ENCODE results near the gene RUNX1.

RUNX1 gene

DNA sequence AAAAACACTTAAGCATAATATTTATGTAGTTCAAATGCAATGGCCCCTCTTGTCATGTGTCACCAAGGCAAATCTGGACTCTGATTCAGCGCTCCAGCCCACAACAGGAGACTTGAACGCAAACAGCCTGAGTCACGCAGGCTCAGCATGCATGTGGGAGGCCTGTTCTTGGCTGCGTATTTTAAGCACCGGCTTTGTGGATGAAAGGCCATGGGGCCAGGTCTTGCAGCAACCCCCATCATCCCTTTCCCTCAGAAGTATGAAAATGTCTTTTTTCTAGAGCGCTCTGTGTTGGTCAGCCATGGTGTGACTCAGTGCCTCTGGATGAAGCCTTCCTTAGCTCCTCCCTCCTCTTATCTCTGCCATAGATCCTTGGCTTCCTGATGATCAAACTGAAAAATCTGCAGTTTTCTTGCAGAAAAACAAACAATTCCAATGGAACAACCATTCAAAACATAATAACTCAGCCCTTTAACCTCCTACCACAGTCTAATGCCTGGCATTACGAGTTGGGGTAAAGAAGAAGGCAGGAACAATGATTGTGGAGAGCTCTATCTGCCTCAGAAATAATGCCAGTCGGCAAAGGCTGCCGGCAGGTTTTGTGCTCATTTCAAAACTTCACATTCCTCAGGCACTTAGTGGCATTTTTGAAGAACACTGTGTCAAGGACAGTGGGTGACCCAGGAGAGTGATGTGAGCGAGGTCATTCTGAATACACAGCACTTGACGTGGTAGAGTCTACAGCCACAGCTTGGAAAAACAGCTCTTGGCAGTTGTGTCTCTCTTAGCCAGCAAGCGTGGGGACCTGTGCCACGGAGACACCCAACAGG lies 212.8 kb downstream of the RUNX1 start:
- in situ Hi-C loops (cut with MboI; ENCODE audit: low sequenced_read_pairs), result no loop called here

DNA sequence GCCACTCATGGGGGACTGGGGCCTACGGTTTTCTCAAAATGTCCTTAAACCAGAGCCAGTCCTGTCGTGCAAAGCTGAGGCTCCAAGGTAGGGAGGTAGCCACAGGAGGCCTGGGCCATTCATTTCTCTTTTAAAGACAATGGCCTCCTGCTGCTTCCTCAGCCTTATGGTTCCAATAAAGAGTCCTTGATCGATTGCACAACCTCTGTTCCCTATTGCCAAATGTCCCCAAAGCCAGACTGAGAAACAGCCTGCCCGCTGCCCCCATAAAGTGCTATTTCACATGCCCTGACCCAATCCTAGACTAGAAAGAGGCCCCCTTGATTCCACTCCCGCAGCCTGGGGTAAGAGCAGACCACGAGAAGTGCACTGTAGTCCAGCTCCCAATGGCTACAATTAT lies 213.6 kb downstream of the RUNX1 start:
- in situ Hi-C loops (cut with MboI; ENCODE audit: low sequenced_read_pairs), result no loop called here

DNA sequence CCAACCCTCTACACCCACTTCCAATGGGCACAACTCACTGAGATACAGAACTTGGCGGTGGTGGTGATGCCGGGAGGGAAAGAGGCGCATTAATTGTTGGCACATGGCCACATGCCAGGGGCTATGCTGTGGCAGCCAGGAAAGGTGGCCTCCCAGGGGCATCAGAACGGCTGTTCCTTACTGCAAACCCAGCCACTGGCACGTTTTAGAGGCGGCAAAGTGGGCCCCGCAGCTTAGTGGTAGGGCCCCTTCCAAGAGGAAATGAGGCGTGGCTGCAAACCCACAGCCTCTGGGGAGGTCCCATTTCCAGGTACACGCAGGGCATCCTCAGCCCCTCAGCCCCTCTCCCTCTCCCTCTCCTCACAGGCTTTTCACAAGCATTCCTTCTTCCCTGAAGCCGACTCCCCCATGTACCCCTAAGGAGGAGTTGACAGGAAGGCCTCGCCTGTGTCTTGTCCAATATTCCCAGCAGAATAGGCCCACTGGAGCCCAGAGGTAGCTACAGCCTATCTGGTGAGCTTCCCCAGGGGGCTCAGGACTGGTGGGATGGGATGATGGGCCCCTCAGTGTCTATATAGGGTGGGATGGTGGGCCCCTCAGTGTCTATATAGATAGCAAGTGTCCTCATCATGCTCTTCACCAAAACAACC lies 214.1 kb downstream of the RUNX1 start:
- in situ Hi-C loops (cut with MboI; ENCODE audit: low sequenced_read_pairs), result no loop called here

DNA sequence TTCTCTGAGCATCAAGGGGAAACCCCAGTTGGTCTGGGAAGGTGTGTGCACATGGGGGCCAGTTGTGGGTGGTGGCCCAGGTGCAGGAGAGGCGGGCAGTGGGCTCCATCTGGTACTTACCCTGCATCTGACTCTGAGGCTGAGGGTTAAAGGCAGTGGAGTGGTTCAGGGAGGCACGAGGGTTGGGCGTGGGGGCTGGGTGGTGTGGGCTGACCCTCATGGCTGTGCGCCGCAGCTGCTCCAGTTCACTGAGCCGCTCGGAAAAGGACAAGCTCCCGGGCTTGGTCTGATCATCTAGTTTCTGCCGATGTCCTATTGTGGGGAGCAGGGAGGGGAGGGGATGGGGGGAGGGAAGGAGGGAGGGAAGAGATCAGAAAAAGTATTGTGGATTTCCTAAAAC lies 214.8 kb downstream of the RUNX1 start:
- in situ Hi-C loops (cut with MboI; ENCODE audit: low sequenced_read_pairs), result no loop called here

DNA sequence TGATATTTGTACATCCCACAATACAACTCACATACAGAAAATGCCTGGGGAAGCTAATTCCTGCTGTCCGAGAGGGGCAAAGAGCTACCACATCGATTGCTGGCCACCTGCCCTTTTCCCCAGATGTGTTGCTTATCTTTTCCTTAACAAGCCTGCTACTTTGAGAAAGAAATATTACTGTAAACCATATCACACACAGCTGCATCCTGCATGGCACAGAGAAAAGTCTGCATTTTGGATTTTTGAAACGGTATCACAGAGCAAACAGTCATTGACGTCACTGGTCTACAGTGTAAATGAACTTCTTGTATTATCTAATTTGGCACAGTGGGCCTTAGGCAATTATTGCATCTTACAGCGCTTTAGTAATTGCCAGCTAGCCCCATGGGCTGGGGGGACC lies 215.6 kb downstream of the RUNX1 start:
- in situ Hi-C loops (cut with MboI; ENCODE audit: low sequenced_read_pairs), result no loop called here

- in situ Hi-C loops (cut with MboI; ENCODE audit: low sequenced_read_pairs), result no loop called here
Measured at GRCh38 chr21:34830386-34831170, 218.5 kb downstream of the RUNX1 start.

- in situ Hi-C loops (cut with MboI; ENCODE audit: low sequenced_read_pairs), result no loop called here
Measured at GRCh38 chr21:34827445-34828235, 221.5 kb downstream of the RUNX1 start.

- in situ Hi-C loops (cut with MboI; ENCODE audit: low sequenced_read_pairs), result no loop called here
Measured at GRCh38 chr21:34826836-34827235, 222.3 kb downstream of the RUNX1 start.

DNA sequence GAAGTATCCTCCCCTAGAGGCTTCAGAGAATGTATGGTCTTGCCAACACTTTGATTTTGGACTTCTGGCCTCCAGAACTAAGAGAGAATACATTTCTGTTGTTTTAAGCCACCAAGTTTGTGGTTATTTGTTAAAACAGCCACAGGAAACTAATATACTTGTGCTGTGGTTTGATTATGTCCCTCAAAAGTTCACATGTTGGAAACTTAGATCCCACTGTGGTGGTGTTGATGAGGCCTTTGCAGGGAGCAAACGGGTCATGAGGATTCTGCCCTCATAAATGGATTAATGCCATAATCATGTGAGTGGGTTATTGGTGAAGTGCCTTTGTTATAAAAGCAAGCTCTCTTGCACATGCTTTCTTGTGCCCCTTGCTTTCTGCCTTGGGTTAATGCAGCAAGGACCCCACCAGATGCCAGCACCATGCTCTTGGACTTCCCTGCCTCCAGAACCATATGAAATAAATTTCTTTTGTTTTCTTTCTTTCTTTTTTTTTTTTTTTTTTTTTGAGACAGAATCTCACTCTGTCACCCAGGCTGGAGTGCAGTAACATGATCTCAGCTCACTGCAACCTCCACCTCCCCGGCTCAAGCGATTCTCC lies 223.1 kb downstream of the RUNX1 start:
- in situ Hi-C loops (cut with MboI; ENCODE audit: low sequenced_read_pairs), result no loop called here

DNA sequence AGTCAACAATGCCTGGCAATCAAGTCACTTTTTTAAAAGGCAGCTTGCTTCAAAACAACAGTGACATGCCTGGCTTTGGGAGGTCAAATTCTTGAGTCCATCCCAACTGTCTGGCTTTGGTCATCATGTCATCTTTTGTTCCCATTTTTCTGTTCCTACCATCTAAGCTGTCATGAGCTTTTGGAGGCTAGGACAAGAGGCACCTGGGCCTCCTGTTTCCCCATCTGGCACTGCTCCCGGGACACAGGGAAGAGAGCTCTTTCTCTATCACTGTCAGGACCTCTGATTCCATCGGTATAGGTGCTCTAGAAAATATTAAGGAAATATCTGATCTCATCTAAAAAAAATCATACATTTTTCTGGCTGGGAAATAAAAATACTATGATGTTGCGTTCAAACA lies 224.0 kb downstream of the RUNX1 start:
- in situ Hi-C loops (cut with MboI; ENCODE audit: low sequenced_read_pairs), result no loop called here

DNA sequence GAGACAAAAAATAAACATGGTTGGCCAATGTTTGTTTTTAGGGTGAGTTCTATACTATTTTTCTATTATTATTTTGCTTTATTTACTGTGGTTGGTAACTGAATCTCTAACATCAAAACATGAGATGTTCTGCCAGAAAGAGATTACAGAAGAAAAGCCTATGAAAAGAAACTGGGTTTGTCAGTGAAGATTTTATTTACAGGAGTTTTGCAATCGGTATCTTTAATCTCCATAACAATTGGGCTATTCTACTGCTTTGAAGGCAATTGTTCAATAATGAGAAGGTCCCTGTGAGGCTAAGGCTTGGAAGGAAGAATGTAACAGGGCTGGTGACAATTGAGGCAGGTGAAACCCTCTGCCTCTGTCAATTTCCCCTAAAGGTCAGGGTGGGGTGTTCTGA lies 224.8 kb downstream of the RUNX1 start:
- in situ Hi-C loops (cut with MboI; ENCODE audit: low sequenced_read_pairs), result no loop called here

DNA sequence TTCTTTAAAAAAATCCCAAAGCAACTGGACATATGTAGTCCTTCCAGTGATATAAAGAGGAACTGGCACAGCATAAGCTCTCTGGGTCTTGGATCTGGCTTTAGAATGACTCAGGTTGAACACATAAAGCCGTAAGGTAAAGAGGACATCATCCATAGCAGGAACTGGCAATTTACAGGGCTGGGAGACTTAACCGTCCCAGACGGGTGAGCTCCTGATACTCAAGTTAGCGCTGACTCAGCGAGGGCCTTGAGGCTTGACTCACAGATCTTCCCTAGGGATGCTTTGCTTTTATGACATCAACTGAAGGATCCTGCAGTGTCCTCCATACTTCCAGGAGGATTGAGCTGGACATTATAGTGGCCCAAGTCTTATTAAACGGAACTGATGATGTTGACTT lies 226.2 kb downstream of the RUNX1 start:
- in situ Hi-C loops (cut with MboI; ENCODE audit: low sequenced_read_pairs), result no loop called here

- in situ Hi-C loops (cut with MboI; ENCODE audit: low sequenced_read_pairs), result no loop called here
Measured at GRCh38 chr21:34822168-34822567, 226.9 kb downstream of the RUNX1 start.

- in situ Hi-C loops (cut with MboI; ENCODE audit: low sequenced_read_pairs), result no loop called here
Measured at GRCh38 chr21:34821717-34822116, 227.4 kb downstream of the RUNX1 start.

DNA sequence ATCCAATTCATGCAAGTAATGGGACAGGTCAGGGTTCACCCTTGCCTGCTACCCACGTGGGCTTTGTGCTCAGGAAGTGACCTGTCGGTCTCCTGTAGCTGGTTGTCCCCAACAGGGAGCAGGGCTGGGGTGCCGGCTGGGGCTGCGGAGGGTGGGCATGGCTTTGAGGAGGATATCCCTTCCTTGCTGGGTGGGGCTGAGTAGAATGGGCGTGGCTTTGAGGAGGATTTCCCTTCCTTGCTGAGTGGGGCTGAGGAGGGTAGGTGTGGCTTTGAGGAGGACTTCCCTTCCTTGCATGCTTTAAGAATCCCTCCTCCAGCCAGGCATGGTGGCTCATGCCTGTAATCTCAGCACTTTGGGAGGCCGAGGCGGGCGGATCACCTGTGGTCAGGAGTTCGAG lies 229.1 kb downstream of the RUNX1 start:
- in situ Hi-C loops (cut with MboI; ENCODE audit: low sequenced_read_pairs), result no loop called here

GRCh38 chr21:34819357-34819999 lies 229.6 kb downstream of the RUNX1 start:
- in situ Hi-C loops (cut with MboI; ENCODE audit: low sequenced_read_pairs), result no loop called here

DNA sequence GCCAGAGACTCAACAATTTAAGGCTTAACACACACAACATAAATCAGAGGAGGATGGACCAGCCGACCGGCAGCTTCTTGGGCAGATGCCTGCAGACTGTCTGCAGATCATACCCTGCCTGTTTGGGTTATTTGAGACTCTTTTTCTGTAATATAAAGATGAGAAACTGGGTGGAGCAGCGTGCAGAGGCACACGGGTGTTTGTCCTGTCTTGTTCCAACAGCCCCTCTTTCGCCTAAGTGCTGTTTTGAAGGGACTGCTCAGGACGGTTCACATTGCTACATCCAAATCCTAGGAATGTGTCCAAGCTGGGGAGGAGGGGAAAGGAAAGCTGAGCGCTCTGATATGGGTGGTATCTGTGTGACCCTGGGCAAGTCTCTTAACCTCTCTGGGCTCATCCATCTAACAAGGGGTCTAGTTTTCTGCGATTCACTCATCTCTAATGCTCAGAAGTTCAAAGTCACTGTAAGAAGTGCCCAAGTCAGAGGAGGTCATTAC lies 230.4 kb downstream of the RUNX1 start:
- in situ Hi-C loops (cut with MboI; ENCODE audit: low sequenced_read_pairs), result no loop called here

DNA sequence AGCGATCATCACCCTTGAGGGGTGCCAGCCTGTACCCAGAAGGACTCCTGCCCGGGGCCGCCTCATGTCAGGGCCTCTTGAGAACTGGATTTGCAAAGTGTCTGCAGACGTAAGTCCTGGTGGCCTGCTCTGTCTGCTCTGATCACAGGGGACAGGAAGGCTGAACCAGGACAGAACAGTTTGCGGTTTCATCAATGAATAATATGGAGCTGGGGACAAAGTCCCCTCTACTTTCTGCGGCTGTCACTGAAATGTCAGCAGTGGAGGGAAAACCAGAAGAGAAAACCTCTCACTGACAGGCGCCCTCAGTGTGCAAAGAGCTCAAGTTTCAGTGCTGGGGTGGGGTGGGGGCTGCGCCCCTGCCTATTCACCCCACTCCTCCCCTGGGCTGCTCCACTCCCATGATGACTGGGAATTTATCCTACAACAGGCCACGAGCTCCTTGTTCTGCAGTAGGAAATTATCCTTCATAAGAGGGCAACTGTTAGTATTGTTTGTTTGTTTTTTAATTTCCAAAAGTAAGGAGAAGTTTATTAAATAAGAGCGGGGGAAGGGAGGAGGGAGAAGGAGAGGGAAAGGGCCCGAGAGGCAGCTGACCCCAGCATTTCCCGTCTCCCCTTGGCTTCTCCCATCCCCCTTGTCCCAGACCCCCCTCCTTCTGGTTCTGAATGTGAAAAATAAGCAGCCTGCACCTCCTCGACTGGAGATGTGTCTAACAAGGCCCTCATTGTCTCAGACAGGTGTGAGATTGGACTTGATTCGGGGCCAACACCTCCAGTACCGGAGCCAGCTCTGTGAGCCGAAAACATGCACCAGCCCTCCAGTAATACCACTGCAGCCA lies 231.1 kb downstream of the RUNX1 start:
- in situ Hi-C loops (cut with MboI; ENCODE audit: low sequenced_read_pairs), result no loop called here
